ENCODE results near the gene POLE.

The POLE gene

DNA sequence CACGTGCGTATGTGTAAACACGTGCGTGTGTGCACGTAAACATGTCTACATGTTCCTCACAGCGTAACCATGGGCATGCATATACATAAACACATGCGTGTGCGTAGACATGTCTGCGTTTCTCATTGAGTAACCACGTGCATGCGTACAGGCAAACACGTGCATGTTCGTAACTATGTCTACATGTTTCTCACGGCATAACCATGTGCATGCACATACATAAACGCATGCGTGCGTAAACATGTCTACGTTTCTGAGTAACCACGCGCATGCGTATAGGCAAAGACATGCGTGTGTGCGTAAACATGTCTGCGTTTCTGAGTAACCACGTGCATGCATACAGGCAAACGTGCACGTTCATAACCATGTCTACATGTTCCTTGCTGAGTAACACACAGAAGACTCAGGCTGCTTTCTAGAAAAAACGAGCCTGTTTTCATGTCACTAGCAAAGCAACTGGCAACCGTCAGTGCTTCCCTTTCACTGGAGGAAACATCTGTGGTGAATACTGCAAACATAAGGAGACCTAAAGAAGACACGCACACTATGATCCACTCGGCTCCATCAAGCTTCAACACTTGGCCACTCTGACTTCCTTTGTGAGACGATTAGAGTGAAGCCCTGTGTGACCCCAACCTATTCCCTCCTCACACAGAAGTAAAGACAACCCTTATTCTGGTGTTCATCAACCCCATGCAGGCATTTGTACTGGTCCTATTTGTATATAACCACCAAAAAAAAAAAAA lies 28.8 kb downstream of the POLE start:
- DNase-seq (ENCODE audit: low read depth): no peak
- TF ChIP-seq, protein P1, sequence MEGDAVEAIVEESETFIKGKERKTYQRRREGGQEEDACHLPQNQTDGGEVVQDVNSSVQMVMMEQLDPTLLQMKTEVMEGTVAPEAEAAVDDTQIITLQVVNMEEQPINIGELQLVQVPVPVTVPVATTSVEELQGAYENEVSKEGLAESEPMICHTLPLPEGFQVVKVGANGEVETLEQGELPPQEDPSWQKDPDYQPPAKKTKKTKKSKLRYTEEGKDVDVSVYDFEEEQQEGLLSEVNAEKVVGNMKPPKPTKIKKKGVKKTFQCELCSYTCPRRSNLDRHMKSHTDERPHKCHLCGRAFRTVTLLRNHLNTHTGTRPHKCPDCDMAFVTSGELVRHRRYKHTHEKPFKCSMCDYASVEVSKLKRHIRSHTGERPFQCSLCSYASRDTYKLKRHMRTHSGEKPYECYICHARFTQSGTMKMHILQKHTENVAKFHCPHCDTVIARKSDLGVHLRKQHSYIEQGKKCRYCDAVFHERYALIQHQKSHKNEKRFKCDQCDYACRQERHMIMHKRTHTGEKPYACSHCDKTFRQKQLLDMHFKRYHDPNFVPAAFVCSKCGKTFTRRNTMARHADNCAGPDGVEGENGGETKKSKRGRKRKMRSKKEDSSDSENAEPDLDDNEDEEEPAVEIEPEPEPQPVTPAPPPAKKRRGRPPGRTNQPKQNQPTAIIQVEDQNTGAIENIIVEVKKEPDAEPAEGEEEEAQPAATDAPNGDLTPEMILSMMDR (conservative IDR thresholded peaks at IDR 0.05; ENCODE audit: control insufficient read depth, insufficient read depth, low read depth, low read length): no peak
- H3K4me3 ChIP-seq (ENCODE audit: control insufficient read depth, low read depth, low read length): no peak overlapping the region

DNA sequence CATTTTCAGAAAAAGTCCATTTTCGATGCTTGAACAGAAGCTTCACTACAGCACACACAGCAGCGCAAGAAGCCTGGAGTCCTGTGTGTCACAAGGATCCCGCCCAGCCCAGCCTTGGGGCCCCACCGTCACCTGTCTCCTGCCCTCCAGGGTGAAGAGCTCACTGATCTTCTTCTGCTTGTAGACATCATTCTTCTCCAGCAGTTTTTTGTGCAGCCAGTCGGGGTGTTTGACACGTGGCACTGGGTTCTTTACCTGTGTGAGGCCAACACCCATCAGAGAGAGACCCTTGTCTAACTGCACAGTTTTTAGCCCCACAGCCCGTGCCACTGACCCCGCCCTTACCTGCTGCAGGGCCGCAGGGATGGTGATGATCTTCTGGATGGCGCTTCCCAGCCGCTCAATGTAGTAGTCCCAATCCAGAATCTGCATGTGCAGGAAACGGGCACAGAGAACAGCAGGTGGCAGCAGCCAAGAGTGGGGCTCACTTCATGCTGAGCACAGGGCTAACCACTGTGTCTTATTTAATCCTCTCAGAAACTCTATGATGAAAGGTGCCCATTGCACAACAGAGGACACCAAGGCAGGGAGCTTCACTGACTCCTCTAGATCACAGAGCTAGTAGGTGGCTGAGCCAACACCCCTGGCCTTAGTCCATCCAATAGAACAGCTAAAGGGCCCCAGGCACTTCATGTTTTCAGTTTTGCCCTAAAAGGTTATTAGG lies 30.0 kb downstream of the POLE start:
- H3K4me3 ChIP-seq (ENCODE audit: control insufficient read depth, low read depth, low read length): no peak overlapping the region
- TF ChIP-seq, protein P1 (conservative IDR thresholded peaks at IDR 0.05; ENCODE audit: control insufficient read depth, insufficient read depth, low read depth, low read length): no peak
- DNase-seq (ENCODE audit: low read depth): no peak

DNA sequence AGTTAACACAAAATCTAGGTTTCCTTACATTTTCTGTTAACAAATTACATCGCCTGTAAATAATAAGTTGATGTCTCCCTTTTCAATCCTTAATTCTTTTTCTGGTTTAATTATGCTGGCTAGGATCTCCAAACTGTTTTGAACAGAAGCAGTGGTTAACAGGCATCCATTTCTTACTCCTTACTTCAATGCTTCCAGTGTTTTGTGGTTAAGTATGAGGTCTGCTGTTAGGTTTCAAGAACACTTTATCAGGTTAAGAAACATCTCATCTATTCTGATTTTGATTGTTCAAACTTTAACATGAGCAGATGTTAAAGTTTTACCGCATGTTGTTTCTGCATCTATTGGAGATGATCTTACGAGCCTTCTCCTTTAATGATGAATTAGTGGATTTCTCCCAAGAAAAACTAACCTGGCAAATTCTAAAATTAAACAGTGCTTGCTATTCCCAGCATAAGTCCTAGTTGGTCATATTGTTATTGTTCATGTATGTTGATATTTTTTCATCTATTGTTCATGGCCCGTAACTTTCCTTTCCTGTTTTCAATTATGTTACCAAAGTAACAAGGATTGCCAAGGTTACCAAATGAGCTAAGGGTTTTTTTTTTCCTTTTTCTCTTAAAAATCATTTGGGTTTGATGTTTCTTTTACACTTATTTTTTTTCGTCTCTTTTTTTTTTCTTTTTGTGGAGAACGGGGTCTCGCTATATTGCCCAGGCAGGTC lies 33.4 kb downstream of the POLE start:
- H3K4me3 ChIP-seq (ENCODE audit: control insufficient read depth, low read depth, low read length): no peak overlapping the region
- peak; percentile 5 for DNase-seq (ENCODE audit: low read depth)
- TF ChIP-seq, protein P1 (conservative IDR thresholded peaks at IDR 0.05; ENCODE audit: control insufficient read depth, insufficient read depth, low read depth, low read length): no peak

DNA sequence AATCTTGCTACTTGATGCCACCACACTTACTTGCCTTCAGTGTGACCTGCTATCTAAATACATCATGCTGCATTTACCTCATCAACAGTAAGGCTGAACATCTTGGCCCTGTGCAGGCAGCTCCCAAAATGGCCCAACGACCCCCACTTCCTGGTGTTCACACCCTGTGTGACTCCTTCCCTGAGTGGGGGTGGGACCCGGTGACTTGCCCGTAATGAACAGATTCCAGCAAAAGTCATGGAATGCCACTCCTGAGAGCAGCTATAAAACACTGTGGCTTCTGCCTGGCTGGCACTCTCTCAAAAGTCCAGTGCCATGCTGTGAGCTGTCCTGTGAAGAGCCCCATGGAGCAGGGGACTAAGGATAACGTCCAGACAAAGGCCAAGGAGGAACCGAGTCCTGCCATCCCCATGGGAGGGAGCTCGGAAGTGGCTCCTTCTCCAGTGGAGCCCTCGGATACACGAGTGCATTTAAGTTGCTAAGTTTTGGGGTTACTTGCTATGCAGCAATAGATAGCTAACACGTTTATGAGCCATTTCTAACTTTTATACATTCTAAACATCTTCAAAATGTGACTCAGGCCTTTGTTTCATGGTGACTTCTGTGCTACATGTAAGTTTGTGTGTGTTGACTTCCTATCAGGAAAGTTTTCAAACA lies 35.6 kb downstream of the POLE start:
- H3K4me3 ChIP-seq (ENCODE audit: control insufficient read depth, low read depth, low read length): no peak overlapping the region
- TF ChIP-seq, protein P1 (conservative IDR thresholded peaks at IDR 0.05; ENCODE audit: control insufficient read depth, insufficient read depth, low read depth, low read length): no peak
- no peak for DNase-seq (ENCODE audit: low read depth)

DNA sequence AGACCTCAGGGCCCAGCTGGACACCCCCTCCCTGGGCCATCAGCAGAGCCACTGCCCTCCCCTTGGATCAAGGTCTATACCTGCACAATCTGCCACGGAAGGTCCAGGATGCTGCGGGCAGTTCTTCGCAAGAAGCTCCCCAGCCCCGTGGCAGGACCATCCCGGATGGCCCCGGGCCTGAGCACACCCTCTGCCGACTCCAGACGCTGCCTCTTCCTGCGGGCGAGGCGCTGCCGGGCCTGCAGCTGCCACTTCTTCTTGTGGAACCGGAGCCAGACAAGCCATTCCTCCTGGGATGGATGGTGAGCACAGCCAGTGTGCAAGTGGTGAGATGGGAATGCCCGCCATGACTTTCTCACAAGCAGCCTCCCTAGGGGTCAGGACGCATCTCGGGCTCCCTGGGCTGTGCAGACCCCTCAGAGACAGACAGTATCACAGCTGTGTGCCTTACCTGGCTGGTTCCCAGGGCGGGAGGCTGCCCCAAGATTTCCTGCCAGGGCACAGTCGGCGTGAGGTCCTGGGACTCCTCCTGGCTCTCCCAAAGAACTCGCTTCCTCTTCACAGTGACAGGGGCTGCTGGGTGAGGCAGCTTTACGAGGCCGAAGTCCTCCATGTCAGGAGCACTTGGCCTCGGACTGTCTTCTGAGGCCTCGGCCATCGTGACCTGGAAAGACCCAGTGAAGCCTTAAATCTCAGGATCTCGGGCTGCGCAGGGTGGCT lies 37.8 kb downstream of the POLE start:
- no peak overlapping the region for H3K4me3 ChIP-seq (ENCODE audit: control insufficient read depth, low read depth, low read length)
- DNase-seq (ENCODE audit: low read depth): no peak
- TF ChIP-seq, protein P1 (conservative IDR thresholded peaks at IDR 0.05; ENCODE audit: control insufficient read depth, insufficient read depth, low read depth, low read length): no peak

Measured in fibroblast of mammary gland (primary cell).